Measurements from ENCODE around the gene SGPL1. TPM values are rescaled to one million over a fixed set of nuclear protein-coding genes. Genes with fewer than 3 reads are reported as not detected.

Gene SGPL1
- total RNA-seq, 2 donors from 2014 or later: 8.9 to 9.7 TPM

- DNase-seq (ENCODE audit: low spot score): no peak
- H3K4me1 ChIP-seq: no peaks in the 10 kb centered on the region
- H3K36me3 ChIP-seq: no peaks in the 10 kb centered on the region
- no peaks in the 10 kb centered on the region for H3K9me3 ChIP-seq
- H3K27ac ChIP-seq: no peak overlapping the region
- H3K4me3 ChIP-seq: no peak overlapping the region
- TF ChIP-seq, protein P1, sequence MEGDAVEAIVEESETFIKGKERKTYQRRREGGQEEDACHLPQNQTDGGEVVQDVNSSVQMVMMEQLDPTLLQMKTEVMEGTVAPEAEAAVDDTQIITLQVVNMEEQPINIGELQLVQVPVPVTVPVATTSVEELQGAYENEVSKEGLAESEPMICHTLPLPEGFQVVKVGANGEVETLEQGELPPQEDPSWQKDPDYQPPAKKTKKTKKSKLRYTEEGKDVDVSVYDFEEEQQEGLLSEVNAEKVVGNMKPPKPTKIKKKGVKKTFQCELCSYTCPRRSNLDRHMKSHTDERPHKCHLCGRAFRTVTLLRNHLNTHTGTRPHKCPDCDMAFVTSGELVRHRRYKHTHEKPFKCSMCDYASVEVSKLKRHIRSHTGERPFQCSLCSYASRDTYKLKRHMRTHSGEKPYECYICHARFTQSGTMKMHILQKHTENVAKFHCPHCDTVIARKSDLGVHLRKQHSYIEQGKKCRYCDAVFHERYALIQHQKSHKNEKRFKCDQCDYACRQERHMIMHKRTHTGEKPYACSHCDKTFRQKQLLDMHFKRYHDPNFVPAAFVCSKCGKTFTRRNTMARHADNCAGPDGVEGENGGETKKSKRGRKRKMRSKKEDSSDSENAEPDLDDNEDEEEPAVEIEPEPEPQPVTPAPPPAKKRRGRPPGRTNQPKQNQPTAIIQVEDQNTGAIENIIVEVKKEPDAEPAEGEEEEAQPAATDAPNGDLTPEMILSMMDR (IDR thresholded peaks at IDR 0.05): no peak
- H3K27me3 ChIP-seq: no peaks in the 10 kb centered on the region
These were observed 110.7 kb downstream of the SGPL1 start for GRCh38 chr10:70926226-70927000.

DNA sequence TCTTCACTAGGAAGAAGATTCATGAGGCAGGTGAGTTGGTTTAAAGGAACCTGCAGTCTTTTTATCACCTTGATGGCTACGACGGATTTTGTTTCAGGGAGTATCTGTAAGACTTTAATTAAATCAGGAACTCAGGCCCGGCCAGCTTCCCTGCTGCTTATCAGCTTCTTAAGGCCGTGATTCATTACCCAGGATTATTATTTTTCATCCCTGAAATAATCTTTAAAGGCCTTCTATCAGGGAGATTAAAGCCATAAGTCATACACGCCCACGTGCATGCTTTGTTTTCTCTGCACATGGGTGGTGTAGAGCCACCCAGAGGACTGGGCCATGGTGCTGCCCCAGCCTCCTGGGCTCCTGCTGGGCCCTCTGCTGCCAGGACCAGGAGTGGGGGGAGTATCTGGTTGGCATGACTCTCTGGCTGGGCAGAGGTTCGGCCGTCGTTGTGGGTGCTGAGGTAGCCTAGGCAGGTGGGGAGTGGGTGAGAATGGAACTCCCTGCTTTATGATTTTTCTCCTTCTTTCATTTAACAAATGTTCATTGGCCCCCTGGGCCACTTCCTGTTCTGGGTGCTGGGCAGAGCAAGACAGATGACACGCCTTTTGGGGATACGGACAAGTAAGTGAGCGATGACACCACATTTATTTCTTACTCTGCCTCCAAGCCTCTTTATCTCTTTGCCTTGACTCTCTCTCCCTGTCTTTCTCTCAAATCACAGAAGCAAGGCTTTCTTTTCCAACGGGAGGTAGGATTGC, 111.6 kb downstream of the SGPL1 start:
- TF ChIP-seq, protein P1 (IDR thresholded peaks at IDR 0.05): no peak
- H3K4me3 ChIP-seq: no peak overlapping the region
- H3K9me3 ChIP-seq: no peaks in the 10 kb centered on the region
- no peaks in the 10 kb centered on the region for H3K36me3 ChIP-seq
- DNase-seq (ENCODE audit: low spot score): no peak
- no peak overlapping the region for H3K27ac ChIP-seq
- no peaks in the 10 kb centered on the region for H3K4me1 ChIP-seq
- no peaks in the 10 kb centered on the region for H3K27me3 ChIP-seq

- Histone ChIP-seq H3K36me3 (no peaks in the 10 kb centered on the region), H3K27me3 (no peaks in the 10 kb centered on the region), H3K4me3 (no peak overlapping the region), H3K27ac (no peak overlapping the region), H3K9me3 (no peaks in the 10 kb centered on the region), H3K4me1 (no peaks in the 10 kb centered on the region)
- no peak for DNase-seq (ENCODE audit: low spot score)
- TF ChIP-seq, protein P1 (IDR thresholded peaks at IDR 0.05): no peak
These were observed 112.4 kb downstream of the SGPL1 start for GRCh38 chr10:70928140-70928539.

DNA sequence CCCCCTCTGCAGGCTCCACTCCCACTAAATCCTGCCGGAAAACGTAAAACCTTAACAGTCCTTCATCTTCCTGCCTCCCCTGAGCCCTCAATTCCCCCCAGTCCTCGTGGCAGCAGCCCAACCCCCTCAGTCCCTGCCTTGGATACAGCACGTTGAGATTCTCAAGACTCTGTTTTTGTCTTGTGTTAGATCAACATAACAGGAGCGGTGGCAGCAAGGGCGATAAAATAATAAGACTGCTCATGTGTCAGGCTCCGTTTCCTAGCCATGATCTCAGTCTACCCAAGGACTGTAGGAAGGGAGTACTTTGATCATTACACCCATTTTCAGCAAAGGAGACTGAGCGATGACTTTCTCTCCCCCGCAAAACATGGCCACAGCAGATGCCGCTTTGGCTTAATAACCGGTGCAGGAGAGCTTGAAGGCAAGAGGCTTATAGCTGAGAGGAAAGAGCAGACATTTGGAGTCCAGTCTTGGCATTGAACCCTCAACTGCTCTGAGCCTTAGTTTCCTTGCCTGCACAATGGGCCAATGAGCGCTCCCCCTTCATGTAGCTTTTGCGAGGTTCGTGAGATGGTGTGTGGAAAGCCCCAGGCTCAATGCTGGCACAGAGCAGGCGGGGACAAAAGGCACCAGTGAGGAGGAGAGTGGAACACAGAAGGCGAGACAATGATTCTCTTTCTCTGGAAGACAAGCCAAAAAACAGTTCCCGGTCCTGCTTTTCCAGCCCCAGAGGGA, 114.7 kb downstream of the SGPL1 start:
- Histone ChIP-seq H3K36me3 (no peaks in the 10 kb centered on the region), H3K4me3 (no peak overlapping the region), H3K27me3 (no peaks in the 10 kb centered on the region), H3K27ac (no peak overlapping the region), H3K4me1 (no peaks in the 10 kb centered on the region), H3K9me3 (no peaks in the 10 kb centered on the region)
- no peak for DNase-seq (ENCODE audit: low spot score)
- TF ChIP-seq, protein P1 (IDR thresholded peaks at IDR 0.05): no peak

Other genes starting within 250 kb of the SGPL1 start
- gene PRF1, start 213.2 kb upstream of the SGPL1 start, total RNA-seq: 1 to 10 TPM; 1.1 to 1.4 TPM
- not detected for gene ADAMTS14, start 143.4 kb upstream of the SGPL1 start, total RNA-seq
- not detected for gene TBATA, start 30.6 kb upstream of the SGPL1 start, total RNA-seq
- 10 to 100 TPM; 79.4 to 98.6 TPM for gene PCBD1, start 72.6 kb downstream of the SGPL1 start, total RNA-seq